GM18519 (cell line): ENCODE results near the gene FCF1.

ENCODE experiments used
- ATAC-seq: cut with Tn5 transposase; IDR thresholded peaks from one replicate; pipeline ENCODE4 v1.9.1; 2021; ENCODE audit warnings: mild to moderate bottlenecking, moderate library complexity; ENCODE audit not compliant: unreplicated experiment, low FRiP score

Gene FCF1, protein sequence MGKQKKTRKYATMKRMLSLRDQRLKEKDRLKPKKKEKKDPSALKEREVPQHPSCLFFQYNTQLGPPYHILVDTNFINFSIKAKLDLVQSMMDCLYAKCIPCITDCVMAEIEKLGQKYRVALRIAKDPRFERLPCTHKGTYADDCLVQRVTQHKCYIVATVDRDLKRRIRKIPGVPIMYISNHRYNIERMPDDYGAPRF

DNA sequence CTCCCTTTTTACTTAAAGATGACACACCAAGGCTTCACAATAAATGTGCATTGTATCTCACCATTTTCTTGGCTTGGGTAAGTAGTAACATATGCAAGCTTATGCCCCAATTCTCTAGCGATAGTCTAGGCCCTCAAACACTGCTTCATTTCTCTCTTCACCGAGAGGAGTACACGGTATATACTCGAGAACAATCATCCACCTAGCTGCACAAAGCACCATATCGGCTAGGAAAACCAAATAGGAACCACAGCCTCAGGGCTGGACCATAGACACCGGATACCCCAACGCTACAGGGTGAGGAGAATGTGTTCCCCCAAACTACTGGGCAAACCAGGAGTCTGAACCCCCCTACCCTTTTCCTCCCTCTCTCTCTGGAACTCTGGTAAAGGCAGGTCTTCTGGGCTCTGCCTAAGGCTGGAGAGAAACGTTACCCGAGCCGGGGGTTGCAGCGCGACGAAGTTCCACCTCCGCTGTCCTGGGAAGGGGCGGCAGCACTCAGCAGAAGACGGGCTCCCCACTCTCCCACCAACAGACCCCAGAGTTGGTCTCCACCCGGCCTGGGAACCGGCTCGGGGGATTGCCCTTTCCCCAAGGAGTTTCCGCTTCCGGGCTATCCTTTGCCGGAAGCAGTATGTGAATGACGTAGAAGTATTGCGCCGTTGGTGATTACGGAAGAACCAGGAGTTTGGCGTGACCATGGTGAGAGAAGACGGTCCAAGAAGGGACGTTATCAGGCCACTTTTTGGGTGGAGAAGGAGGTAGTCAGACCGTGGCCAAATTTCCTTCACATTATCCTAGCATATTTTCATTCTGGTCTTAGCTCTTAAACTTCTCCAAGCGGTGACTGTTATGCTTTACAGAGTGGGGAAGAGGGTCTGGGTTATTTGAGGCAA is at the start of gene FCF1, which contains the start of gene AREL1:
Gene FCF1, plus strand, starts transcription at position 646 of the 896 bp plus-strand sequence. Its CDS starts 54 bp downstream, at position 700.
Gene AREL1, minus strand, starts transcription at position 582 of the 896 bp plus-strand sequence. CDS start 27,465 bp downstream, outside the sequence.
- ATAC-seq: peak; percentile 77

DNA sequence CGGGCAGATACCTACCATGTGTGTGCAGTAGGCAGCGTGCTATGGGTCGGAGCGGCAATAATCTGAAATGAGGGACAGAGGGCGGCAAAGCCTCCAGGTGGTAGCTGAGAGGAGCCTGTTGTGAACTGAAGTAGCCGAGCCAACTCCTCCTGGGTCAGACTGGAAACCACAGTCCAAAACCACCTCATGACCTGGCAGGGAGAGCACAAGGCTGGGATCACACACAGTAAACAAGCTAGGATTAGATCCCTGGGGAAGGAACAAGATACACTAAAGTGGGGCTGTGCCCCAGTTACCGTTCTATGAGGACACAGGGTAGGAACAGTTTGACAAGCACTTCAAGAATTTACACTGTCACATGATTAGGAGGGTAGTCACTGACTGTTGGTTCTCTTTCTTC is 49.1 kb upstream of the FCF1 start:
- ATAC-seq: no peak

- no peak for ATAC-seq
Observed at GRCh38 chr14:74664717-74665116, 48.2 kb upstream of the FCF1 start.

- no peak for ATAC-seq
Observed at GRCh38 chr14:74667758-74668157, 45.2 kb upstream of the FCF1 start.

DNA sequence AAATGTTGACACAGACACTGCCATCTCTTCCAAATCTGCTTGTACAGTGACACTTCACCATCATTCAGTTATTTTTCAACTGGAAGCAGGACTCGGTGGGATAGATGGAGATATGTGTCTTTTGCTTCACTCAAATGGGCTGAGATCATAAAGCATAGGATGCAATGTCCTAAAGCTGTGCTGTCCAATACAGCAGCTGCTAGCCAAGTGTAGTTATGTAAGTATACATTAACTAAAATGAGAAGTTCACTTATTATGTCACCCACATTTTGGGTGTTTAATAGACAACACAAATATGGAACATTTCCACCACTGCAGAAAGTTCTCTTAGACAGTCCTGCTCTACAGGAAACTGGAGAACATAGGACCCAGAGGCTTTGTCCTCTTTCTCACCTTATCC is 43.7 kb upstream of the FCF1 start:
- ATAC-seq: no peak

DNA sequence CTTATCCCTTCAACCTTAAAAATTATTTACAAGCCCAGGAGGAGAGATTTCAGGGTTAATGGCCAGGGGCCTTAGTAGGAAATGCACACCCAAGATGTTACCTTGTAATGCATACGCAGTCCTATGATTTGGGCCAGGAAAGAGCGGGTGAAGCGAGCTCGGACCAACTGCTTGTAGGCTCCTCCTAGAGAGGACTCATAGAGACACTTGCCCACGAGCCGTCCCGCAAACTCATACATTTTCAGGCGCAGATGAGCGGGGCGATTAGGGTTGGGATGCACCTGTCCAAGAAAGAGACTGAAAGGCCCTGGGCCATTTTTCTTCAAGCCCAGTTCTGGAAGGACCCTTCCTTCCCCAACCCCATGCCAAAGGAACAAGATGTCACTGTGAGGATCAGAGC is 43.1 kb upstream of the FCF1 start:
- ATAC-seq: no peak

GRCh38 chr14:74670726-74671411 is 42.1 kb upstream of the FCF1 start:
- ATAC-seq: no peak

GRCh38 chr14:74671789-74672188 is 41.2 kb upstream of the FCF1 start:
- ATAC-seq: no peak

- no peak for ATAC-seq
Observed at GRCh38 chr14:74673768-74674167, 39.2 kb upstream of the FCF1 start.

DNA sequence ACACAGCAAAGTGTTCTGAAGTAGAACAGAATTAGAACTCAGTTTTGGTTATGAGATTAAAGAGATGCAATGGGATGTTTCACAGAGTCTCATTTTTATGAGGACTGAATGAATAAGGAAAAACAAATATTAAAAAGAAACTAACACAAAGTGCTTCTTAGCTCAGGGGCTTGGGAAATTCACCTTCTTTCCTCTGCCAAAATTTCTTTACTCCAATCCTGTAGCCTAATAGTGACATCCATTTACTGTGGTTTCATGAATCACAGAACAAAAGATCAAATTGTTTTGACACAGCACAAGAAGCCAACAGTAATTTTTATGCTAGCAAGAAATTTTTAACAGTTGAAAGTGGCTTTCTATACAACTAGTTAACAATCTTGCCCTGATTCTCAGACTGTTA is 37.7 kb upstream of the FCF1 start:
- ATAC-seq: no peak

DNA sequence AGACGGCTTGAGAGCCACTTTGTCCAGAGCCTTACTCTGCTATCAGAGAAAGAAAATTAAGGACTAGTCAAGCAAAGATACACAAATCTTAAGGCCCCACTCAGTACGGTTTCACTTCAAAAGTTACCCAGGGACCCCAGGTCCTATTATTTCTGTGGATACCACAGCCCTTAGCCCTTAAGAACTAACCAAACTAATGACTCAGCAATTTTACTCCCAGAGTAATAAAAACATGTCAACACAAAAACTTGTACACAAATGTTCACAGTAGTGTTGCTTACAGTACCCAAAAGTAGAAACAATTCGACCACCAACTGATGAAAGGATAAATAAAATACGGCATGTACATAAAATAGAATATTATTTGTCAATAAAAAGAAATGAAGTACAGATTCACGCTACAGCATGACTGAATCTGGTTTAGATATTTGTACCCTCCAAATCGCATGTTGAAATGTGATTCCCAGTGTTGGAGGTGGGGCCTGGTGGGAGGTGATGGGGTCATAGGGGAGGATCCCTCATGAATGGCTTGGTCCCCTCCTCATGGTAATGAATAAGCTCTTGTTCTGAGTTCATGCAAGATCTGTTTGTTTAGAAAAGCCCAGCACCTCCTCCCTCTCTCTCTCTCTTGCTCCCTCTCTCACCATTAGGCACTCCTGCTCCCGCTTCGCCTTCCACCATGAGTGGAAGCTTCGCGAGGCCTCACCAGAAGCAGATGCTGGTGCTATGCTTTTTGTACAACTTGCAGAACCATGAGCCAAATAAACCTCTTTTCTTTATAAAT is 30.6 kb upstream of the FCF1 start:
- ATAC-seq: no peak

DNA sequence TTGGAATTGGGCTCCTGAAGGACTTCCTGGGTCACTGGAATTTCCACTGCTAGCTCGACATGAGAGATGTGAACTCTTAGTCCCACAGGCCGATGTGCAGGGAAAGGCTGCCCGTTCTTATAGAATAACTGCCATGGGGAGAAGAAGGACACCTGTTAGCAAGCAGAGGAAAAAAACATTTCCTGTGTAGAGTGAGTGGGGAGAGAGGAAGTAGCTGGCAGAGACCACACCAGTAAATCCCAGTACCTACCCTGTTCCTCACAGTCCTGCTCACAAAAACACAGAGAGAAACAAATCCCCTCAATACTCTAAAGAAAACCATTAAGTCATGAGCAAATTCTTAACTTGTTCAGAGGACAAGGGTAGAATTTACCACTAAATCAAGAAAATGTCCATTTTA is 29.5 kb upstream of the FCF1 start:
- ATAC-seq: no peak

GRCh38 chr14:74684434-74684833 is 28.5 kb upstream of the FCF1 start:
- ATAC-seq: no peak

- no peak for ATAC-seq
Observed at GRCh38 chr14:74685056-74685455, 27.9 kb upstream of the FCF1 start.

GRCh38 chr14:74685921-74686678 is 26.8 kb upstream of the FCF1 start:
- no peak for ATAC-seq

DNA sequence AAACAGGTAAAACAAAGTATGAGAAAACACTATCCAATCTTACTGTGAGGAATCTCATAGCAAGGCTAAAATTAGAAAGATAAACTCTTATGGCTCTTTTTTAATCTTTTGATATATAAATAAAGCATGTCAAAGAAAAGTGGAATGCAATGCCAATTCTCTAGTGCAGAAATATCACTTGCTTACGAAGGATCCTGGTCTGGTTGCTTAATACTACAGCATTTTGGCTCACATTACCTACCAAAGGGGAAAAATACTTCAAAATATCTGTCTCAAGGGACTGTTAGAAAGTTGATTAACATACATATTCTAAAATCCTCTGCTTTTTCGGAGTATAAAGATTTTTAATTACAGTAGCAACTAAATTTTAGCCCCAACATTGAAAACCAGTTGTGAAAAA is 21.5 kb upstream of the FCF1 start:
- ATAC-seq: no peak

GRCh38 chr14:74693191-74693590 is 19.8 kb upstream of the FCF1 start:
- no peak for ATAC-seq

- ATAC-seq: no peak
Observed at GRCh38 chr14:74695406-74695805, 17.5 kb upstream of the FCF1 start.

DNA sequence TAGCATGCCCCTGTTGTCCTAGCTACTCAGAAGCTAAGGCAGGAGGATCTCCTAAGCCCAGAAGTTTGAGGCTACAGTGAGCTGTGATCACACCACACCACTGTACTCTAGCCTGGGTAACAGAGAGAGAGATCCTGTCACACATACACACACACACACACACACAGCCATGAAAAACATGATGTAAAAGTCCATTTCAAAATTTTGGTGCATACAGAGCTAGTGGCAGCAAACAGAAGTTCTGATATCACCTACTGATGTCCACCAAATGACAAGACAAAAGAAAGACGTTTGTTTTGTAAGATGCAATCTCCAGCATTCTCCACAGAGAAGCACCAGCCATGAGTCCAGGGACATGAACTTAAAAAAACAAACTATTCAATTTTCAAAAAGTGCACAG is 15.9 kb upstream of the FCF1 start:
- ATAC-seq: no peak

- no peak for ATAC-seq
Observed at GRCh38 chr14:74697543-74697942, 15.4 kb upstream of the FCF1 start.
